Activated CD4-positive, alpha-beta T cell treated with anti-CD3 and anti-CD28 coated beads, Interleukin-2, Interleukin-6, amounts not matched to agents 100 ng/mL and 50 ng/mL, durations not matched to agents 16 hours and 8 hours (primary cell): Measurements from ENCODE around the gene EPN2.
"Not testable (repeated sequence)": the region's sequence is repeated elsewhere in the genome, so short reads cannot be mapped to it uniquely, and the experiment has no call there.

Source experiments
- DNase-seq: peaks from one replicate; pipeline ENCODE4 v3.0.0-alpha.2; 2020

The EPN2 gene

DNA sequence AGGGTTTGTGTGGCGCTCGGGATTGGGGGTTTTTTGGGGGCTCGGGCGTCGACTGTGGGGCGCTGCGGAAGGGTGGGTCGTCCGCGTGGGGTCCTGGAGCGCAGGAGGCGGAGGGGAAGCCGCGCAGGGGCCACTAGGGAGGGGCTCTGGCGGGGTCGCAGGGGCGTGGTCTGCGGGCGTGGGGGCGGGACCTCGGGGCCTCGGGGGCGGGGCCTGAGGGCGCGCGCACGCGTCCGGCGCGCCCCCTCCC lies at the start of gene EPN2:
Gene EPN2, plus strand, starts transcription at position 228 of the 250 bp plus-strand sequence. CDS start 45,754 bp downstream, outside the sequence.
- DNase-seq, result peak; percentile 65

DNA sequence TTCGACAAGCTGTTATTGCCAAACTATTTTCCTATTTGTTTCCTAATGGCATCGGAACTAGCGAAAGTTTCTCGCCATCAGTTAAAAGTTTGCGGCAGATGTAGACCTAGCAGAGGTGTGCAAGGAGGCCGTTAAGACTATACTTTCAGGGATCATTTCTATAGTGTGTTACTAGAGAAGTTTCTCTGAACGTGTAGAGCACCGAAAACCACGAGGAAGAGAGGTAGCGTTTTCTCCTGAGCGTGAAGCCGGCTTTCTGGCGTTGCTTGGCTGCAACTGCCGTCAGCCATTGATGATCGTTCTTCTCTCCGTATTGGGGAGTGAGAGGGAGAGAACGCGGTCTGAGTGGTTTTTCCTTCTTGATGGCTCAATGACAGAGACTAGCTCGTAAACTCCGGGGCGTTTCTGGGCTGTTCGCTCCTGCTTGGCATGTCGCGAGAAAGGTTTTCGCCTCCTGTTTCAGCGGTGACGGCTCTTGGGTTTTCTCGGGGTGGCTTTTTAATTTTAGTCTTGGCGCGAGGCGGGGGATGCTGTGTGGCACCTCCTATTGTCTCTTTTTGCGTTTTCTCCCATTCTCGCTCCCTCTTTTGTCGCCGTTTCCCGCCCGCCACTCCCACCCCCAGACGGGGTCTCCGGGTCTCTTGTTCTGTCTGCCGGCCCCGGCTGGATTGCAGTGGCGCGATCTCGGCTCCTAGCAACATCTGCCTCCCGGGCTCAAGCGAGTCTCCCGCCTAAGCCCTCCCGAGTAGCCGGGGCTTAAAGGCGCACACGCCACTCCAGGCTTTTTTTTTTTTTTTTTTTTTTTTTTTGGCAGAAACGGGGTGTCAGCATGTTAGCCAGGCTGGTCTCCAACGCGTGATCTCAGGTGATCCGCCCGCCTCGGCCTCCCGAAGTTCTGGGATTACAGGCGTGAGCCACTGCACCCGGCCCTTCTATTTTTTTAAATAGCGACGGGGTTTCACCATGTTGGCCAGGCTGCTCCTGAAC lies 49.0 kb upstream of the EPN2 start:
- not testable (repeated sequence) for DNase-seq

DNA sequence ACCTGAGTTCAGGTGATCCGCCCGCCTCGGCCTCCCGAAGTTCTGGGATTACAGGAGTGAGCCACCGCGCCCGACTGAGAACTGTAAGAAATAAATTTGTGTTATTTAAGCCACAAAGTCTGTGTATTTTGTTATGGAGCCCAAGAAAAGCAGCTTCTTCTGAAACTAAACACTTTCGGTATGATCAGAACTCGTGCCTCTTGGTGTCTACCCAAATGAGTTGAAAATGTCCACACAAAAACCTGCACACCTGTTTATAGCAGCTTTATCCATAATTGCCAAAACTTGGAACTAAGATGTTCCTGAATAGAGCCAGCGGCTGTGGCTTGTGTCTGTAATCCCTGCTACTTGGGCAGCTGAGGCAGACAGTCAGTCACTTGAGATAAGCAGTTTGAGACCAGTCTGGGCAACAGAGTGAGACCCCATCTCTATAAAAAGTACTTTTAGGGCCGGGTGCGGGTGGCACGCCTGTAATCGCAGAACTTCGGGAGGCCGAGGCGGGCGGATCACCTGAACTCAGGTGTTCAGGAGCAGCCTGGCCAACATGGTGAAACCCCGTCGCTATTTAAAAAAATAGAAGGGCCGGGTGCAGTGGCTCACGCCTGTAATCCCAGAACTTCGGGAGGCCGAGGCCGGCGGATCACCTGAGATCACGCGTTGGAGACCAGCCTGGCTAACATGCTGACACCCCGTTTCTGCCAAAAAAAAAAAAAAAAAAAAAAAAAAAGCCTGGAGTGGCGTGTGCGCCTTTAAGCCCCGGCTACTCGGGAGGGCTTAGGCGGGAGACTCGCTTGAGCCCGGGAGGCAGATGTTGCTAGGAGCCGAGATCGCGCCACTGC lies 48.1 kb upstream of the EPN2 start:
- not testable (repeated sequence) for DNase-seq

DNA sequence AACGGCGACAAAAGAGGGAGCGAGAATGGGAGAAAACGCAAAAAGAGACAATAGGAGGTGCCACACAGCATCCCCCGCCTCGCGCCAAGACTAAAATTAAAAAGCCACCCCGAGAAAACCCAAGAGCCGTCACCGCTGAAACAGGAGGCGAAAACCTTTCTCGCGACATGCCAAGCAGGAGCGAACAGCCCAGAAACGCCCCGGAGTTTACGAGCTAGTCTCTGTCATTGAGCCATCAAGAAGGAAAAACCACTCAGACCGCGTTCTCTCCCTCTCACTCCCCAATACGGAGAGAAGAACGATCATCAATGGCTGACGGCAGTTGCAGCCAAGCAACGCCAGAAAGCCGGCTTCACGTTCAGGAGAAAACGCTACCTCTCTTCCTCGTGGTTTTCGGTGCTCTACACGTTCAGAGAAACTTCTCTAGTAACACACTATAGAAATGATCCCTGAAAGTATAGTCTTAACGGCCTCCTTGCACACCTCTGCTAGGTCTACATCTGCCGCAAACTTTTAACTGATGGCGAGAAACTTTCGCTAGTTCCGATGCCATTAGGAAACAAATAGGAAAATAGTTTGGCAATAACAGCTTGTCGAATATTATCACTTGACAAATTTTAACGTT lies 47.3 kb upstream of the EPN2 start:
- DNase-seq, result not testable (repeated sequence)

DNA sequence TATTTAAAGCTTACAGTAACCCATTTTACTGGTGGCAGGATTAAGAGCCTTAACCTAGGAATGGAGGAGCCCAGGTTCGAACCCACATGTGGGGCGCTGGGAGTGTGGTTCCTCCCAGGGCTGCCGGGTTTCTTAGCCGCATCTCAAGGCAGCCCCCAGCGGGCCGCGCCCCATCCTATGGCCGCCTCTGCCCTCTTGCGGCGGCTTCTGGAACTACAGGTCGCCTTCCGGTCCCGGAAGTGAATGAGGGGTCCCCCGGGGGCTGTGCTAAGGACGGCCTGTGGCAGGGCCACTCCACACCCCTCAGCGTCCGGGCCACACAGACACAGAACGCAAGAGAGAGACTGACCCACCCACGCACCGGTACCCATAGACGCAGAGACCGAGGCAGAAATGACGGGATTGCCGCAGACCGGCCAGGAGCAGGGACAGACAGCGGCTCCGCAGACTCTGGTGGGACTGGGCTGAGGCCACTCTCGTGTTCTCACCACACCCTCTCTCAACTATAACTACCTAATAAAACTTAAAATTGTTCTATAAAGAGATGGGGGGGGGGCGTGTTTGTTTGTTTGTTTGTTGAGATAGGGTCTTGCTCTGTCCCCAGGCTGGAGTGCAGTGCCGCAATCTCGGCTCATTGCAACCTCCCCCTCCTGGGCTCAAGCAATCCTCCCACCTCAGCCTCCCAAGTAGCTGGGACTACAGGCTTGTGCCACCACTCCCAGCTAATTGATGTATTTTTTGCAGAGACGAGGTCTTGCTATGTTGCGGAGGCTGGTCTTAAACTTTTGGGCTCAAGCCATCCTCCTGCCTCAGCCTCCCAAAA lies 40.6 kb upstream of the EPN2 start:
- DNase-seq, result not testable (repeated sequence)

DNA sequence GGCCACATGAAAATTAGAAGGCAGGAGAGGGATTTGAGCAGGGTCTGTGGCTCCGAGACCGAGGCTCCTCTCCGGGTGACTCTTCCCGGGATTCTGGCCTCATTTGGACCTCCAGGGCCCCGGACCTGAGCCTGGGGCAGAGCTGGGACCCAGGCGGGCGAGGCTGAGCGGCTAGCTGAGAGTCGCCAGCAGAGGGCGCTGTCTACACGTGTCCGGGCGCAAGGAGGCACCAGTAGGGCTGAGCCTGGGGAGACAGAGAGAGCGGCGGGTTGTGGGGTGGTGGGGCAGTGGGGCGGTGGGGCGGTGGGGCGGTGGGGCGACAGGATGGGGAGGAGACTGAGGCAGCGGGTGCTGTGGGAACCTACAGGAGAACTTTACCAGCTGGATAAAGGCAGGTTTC lies 34.7 kb upstream of the EPN2 start:
- not testable (repeated sequence) for DNase-seq

DNA sequence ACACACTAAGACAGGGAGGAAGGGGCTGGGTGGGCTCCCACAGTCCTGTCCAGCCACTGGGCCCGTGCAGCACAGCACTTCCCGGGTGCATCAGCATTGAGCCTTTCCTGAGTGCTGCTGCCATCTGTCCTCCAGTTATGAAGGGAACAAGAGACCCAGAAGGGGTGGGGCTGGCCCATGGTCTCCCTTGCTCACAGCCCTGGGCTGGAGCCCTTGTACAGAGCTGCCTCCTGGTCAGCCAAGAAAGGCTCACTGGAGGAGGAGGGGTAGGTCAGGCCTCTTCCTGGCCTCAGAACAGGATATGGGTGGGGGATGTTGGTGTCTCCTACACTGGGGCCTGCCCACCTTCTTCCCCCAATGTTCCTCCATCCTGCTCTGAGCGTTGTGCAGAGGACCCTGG lies 33.7 kb upstream of the EPN2 start:
- not testable (repeated sequence) for DNase-seq

DNA sequence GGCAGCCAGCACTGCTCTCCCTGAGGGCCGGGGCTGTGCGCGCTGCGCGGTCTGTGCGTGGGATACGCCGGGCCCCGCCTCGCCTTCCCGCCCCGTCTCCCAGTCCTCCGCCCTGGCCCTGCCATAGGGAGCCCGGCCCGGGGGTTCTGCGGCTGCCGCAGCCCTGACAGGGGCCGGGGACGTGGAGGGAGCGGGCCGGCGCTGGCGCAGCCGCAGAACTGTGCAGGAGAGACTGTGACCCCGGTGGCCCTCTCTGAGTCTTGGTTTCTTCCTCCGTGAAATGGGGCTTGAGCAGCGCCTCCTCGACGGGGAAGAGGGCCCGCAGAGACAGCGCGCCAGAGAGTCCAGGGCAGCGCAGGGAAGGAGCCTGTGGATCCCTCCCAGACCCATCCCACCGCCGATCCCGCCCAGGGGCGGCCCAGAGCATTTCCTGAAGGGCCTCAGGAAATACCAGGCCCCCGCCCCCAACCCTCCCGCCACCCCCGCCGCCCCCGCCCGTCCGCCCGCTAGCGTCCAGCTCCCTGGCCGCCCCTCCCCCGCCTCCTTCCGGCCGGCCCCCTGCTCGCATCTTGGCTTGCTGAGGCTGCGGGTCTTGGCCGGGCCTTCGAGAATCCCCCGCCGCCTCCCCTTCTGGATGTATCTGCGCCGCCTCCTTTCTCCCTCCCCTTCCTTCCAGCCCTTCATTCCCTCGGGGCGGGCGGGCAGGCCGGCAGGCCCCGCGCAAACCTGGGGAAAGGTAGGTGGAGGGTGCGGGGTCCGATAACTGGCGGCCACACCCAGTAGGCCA lies 21.9 kb upstream of the EPN2 start:
- DNase-seq, result not testable (repeated sequence)

DNA sequence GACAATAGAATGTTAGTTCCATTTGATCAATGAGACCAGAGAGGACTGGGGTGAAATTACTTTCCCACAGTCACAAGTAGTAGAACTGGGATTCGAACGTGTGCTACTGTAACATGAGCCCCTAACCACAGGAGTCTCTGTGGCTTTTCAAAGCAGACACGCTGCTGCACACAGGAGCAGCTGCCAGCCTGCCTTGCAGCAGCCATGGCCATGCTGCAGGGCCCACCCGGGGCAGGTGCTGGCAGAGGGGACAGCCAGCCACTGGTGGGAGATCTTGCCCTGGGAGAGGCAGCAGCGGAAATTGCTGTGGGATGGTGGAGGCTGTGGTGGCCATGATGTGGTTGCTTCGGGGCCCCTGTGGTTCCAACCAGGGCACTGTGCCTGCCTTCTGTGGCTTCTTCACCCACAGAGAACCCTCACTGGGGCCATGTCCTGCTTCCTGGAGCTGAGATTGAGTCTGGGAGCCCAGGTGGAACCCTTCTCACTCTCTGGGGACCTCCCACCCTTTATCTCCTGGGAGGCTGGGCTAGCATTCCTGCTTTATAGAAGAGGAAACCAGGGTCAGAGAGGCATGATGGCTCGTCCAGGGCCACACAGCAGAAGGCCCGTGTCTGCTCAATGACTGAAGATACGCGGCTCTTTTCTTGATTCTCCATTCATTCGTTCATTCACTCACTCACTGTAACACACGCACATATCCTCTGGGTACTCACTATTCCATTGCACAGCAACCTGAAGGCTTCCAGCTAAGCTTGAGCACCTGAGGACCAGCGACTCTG lies 20.8 kb upstream of the EPN2 start:
- DNase-seq, result not testable (repeated sequence)

DNA sequence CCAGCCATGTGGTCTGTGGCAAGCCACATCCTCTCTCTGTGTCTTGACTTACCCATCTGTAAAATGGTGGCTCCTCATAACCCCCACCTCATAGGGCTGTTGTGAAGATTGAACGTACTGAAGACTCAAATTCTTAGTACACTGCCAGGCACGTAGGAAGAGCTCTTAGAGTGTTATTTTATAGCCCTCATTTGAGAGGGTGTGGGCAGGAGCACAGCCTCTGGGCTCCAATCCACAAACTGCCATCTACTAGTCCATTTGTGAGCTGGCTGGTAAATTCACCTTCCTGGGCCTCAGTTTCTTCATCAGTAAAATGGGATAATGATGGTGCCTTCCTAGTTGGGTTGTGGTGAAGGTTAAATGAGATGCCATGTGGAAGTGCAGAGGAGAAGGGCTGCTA lies 18.3 kb upstream of the EPN2 start:
- not testable (repeated sequence) for DNase-seq

DNA sequence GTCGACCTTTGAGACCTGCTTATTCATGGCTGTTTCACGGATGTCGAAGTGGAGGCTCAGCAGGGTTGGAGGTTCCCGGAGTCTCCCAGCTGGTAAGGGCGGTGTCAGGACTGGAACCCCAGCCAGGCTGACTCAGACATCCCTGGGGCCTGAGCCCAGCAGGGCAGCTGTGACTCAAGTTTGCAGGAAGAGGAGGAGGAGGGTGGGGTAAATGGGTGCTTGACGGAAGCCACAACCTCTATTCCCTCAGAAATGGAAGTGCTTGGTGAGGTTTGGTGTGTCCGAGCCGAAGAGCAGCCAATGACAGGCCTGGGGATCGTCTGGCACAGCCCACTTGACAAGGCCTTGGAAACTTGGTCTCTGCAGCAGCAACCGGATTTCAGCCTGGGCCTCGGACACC lies 17.8 kb upstream of the EPN2 start:
- not testable (repeated sequence) for DNase-seq

DNA sequence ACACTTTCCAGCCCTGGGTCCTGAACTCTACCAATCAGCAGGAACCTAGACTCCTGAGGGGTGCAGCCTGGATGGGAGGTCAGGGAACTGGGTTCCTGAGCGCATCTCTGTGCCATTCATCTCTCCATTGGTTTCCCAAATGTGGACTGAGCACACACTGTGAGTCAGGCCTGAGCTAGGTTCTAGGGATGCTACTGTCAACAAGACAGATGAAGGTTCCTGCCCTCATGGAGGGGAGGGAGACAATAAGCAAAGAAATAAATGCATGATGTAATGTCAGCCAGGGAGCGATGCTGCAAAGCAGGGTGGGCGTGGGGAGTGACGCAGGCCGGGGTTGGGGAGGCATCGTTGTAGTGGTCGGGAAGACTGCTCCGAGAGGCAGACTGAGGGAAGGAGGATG lies 17.0 kb upstream of the EPN2 start:
- not testable (repeated sequence) for DNase-seq

DNA sequence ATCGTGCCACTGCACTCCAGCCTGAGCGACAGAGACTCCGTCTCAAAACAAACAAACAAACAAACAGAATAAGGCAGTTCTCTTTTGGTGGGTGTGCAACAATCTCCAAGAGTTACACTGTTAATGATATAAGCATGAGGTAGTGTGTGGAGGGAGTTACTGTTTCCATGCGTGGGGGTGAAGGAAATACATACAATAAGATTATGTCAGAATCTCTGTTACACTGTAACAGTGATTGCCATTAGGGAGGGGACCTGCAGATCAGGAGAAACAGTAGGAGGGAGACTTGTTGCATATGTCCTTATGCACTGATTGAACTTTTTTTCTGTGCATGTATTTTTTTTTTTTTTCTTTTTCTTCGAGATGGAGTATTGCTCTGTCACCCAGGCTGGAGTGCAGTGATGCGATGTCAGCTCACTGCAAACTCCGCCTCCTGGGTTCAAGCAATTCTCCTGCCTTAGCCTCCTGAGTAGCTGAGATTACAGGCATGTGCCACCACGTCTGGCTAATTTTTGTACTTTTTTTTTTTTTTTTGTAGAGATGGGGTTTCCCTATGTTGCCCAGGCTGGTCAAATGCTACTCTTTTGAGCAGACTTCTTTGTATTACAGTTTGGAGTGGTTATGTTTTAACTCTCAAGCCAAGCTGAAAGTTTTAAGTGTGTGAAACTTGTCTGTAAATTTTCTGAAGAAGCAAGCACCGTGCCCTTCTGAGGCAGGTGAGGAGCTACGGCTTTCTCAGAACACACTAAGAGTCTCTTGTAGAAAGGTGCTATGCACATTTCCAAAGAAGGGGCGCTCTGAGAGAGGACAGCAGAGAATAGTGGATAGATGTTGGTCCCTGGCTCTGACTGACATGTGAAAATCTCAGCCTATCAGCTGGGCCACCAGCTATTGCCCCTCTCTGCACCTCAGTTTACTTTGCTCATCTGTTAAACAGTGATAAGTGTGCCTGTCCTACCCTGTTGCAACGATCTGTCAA lies 10.3 kb upstream of the EPN2 start:
- not testable (repeated sequence) for DNase-seq

DNA sequence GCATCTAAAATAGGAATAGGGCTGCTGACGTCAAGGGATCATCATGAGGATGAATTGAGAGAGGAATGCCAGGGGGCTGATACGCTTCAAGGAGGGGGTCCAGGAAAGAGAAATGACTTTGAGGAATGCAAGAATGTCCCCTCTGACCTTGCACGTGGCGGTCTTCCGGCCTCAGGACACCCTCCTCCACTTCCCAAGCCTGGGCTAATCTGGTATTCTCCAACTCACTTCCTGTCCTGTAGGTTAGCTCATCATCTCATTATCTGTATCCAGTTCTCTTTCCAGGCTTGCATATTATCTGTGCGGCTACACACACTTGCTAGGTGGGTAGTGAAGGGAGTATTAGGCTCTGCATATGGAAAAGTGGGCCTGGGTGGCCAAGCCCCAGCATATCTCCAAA lies 2.5 kb upstream of the EPN2 start:
- not testable (repeated sequence) for DNase-seq

DNA sequence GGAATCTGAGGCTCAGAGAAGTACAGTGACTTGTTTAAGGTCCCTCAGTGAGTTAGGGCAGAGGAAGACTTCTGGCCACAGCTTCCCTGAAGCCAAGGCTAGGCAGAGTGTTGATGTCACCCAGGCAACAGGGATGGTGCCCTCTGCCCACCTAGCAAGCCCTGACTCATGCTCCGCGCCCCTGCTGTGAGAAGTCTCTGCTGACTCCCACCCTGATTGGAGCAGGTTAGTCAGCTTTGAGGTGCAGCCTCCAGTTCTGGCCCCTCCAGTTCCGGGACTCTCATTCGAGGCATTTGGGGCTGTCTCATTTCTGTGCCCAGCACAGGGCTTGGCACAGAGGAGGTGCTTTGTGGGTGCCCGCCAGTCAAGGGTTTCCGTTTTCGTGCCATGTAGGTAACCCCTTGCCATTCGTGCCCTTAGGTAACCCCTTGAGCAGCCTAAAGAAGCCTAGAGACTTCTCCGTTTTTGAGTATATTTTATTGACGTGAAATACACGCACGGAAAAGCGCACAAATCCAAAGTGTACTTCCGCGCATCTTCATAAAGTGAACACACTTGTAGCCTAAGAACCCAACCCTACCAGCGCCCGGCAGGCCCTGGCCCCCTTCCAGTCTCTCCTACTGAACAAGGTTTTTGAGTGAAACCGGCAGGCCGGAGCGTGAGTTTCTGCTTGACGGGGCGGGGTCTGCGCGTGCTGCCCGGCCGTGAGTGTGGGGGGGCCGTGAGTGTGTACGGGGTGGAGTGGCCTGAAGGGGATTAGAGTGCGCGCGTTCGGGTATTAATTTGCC lies 621 bp upstream of the EPN2 start:
- DNase-seq, result not testable (repeated sequence)

DNA sequence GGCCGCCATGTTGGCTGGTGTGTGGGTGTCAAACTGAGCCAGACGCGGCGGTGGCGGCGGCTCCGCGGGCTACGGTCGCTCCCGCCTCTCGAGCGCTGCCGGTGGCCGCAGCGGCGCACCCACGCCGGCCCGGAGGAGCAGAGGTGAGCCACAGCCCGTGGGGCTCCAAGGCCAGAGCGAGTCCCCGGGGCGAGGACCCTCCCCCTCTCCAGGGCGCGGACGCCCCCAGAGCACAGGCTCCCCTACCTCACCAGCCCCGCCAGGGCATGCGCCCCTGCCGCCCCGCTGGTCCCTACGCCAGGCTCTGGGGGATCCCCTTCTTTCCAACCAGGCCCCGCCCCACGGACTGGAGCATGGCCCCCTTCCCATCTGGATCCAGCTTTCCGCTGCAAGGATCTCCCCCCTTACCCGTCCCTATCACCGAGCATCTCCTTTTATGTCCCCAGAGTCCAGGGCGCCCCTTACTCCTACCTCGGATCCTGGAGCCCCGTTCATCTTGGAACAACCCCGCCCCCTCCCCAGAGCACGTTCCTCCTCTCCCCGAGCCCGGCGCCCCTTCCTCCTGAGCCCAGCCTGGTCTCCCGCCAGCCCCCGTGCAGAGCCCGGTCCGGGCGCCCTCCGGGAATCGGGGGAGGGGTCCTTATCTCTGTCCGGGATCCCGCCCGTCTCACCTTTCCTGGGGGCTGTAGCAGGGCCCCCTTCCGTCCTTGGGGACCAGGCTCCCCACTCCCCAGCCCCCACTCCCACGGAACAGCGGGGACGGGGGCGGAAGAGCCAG lies 412 bp downstream of the EPN2 start:
- peak; percentile 25 for DNase-seq

DNA sequence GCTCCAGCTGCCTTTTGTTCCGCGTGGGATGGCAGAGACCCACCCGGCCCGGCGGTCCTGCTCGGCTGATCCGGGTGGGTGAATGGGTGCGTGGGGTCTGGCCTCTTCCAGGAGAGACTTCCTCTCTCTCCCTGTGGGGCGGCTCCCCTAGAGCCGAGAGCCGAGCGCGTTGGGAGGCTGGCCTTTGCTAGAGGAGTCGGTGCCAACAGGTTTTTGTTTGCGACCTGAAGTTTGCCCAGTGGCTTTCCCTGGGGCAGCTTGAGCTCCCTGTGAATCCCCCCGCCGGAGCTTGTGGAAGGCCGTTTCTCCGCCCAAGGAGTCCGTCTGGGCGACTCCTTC lies 970 bp downstream of the EPN2 start:
- no peak for DNase-seq

DNA sequence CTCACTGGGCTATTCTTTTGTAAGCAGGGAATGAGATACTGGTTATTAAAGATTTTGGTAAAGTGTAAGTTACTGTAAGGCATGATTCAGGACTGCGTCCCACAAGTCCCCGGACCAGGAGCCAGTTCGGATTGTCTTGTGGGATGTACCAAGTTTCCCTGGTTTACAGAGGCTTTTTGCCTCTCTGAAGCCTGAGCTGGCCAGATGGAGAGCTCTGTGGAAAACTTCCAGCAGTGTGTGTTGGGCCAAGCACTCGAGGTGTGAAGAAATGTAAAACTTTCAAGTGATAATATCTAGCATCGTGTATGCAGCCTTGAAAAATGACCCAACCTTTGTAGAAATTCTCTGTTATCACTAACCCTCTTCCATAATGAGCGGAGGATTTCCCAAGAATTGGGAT lies 2.4 kb downstream of the EPN2 start:
- DNase-seq, result no peak
